Measurements from ENCODE around the gene CLDN15. TPM values are rescaled to one million over a fixed set of nuclear protein-coding genes. Genes with fewer than 3 reads are reported as not detected.

The CLDN15 gene
- total and polyA plus RNA-seq, 3 donors from 2014 or later: 12.1 to 20.2 (median 13.6) TPM

- DNase-seq: no peak
- no peaks in the 10 kb centered on the region for H3K9me3 ChIP-seq
- H3K27me3 ChIP-seq: no peaks in the 10 kb centered on the region
- no peak for TF ChIP-seq POLR2A (IDR thresholded peaks at IDR 0.05)
- no peak for TF ChIP-seq CTCF (IDR thresholded peaks at IDR 0.05)
- H3K4me3 ChIP-seq: peak overlapping the region in 1 of 2 donors; percentile 15
- WGBS, 2 donors: 60 to 72% methylated on average over 4 to 21 of the region's 21 CpGs
- H3K27ac ChIP-seq: no peak overlapping the region
- H3K36me3 ChIP-seq (ENCODE audit: low read depth, missing control alignments): no peaks in the 10 kb centered on the region
- intact Hi-C loops (cut with DNase I; ENCODE audit: low total_unique reads): no loop called here
- H3K4me1 ChIP-seq: peaks cover 6% of the 10 kb centered on the region
Observed at GRCh38 chr7:101197991-101198390, 39.6 kb downstream of the CLDN15 start.

- no peaks in the 10 kb centered on the region for H3K9me3 ChIP-seq
- WGBS, 2 donors: 89 to 90% methylated on average over 17 of the region's 17 CpGs
- no peak overlapping the region for H3K27ac ChIP-seq
- TF ChIP-seq POLR2A (IDR thresholded peaks at IDR 0.05): no peak
- no peak for TF ChIP-seq CTCF (IDR thresholded peaks at IDR 0.05)
- no peaks in the 10 kb centered on the region for H3K4me1 ChIP-seq
- no peaks in the 10 kb centered on the region for H3K27me3 ChIP-seq
- no peak overlapping the region for H3K4me3 ChIP-seq
- H3K36me3 ChIP-seq (ENCODE audit: low read depth, missing control alignments): no peaks in the 10 kb centered on the region
- DNase-seq: no peak
- intact Hi-C loops (cut with DNase I; ENCODE audit: low total_unique reads): no loop called here
Observed at GRCh38 chr7:101195884-101196283, 41.7 kb downstream of the CLDN15 start.

GRCh38 chr7:101189109-101189508 is 48.5 kb downstream of the CLDN15 start:
- no peak overlapping the region for H3K27ac ChIP-seq
- H3K9me3 ChIP-seq: no peaks in the 10 kb centered on the region
- 84 to 86% methylated on average over 8 of the region's 8 CpGs for WGBS, 2 donors
- intact Hi-C loops (cut with DNase I; ENCODE audit: low total_unique reads): no loop called here
- TF ChIP-seq POLR2A (IDR thresholded peaks at IDR 0.05): no peak
- TF ChIP-seq CTCF (IDR thresholded peaks at IDR 0.05): no peak
- no peaks in the 10 kb centered on the region for H3K4me1 ChIP-seq
- no peaks in the 10 kb centered on the region for H3K27me3 ChIP-seq
- H3K4me3 ChIP-seq: no peak overlapping the region
- DNase-seq: no peak
- no peaks in the 10 kb centered on the region for H3K36me3 ChIP-seq (ENCODE audit: low read depth, missing control alignments)

GRCh38 chr7:101186844-101187428 is 50.7 kb downstream of the CLDN15 start:
- no peak overlapping the region for H3K27ac ChIP-seq
- H3K9me3 ChIP-seq: no peaks in the 10 kb centered on the region
- no peaks in the 10 kb centered on the region for H3K36me3 ChIP-seq (ENCODE audit: low read depth, missing control alignments)
- 90 to 93% methylated on average over 4 of the region's 4 CpGs for WGBS, 2 donors
- no peak overlapping the region for H3K4me3 ChIP-seq
- intact Hi-C loops (cut with DNase I; ENCODE audit: low total_unique reads): no loop called here
- DNase-seq: no peak
- TF ChIP-seq POLR2A (IDR thresholded peaks at IDR 0.05) (no peak), CTCF (IDR thresholded peaks at IDR 0.05) (no peak)
- no peaks in the 10 kb centered on the region for H3K27me3 ChIP-seq
- H3K4me1 ChIP-seq: no peaks in the 10 kb centered on the region

GRCh38 chr7:101186194-101186593 is 51.4 kb downstream of the CLDN15 start:
- WGBS, 2 donors: 72 to 79% methylated on average over 6 of the region's 6 CpGs
- DNase-seq: no peak
- Histone ChIP-seq H3K36me3 (ENCODE audit: low read depth, missing control alignments) (no peaks in the 10 kb centered on the region), H3K4me3 (no peak overlapping the region), H3K4me1 (no peaks in the 10 kb centered on the region), H3K27ac (no peak overlapping the region), H3K27me3 (no peaks in the 10 kb centered on the region), H3K9me3 (no peaks in the 10 kb centered on the region)
- TF ChIP-seq CTCF (IDR thresholded peaks at IDR 0.05) (no peak), POLR2A (IDR thresholded peaks at IDR 0.05) (no peak)
- intact Hi-C loops (cut with DNase I; ENCODE audit: low total_unique reads): no loop called here

Data from testis (tissue), 3 donors.